Endothelial cell of umbilical vein (primary cell): ENCODE results near the gene SPTB. TPM values are rescaled to one million over a fixed set of nuclear protein-coding genes. Genes with fewer than 3 reads are reported as not detected.

ENCODE experiments used
- BruUV-seq: library from RNA; stranded (reverse); fragments of 400-500 nt; replicated peaks from 2 replicates; lab custom pipeline; 2021; lab: Mats Ljungman, UMichigan
- CTCF ChIA-PET: fragments of 300-600, 350-600 bp; sonication (Branson Sonifier 250); formaldehyde crosslinking; loops from one replicate; lab custom pipeline; 2021; ENCODE audit warnings: antibody characterized with exemption, inconsistent platforms; lab: Charles Lee
- POLR2A ChIA-PET: fragments of 300-600, 350-600 bp; sonication (Branson Sonifier 250); formaldehyde crosslinking; loops from one replicate; lab custom pipeline; 2021; ENCODE audit warnings: antibody characterized with exemption, inconsistent platforms; lab: Charles Lee
- DNase-seq: peaks from one replicate; pipeline ENCODE4 v3.0.0-alpha.2; 2011; ENCODE audit warnings: low read depth, low spot score
- FAIRE-seq: peaks from 2 replicates; lab custom pipeline; 2011; peaks lifted over from hg19 to GRCh38; lab: Jason Lieb, UNC
- H2AFZ ChIP-seq: 2 replicates; pipeline ENCODE4 v1.6.0; 2012; ENCODE audit warnings: low read depth, low read length, control low read depth, inconsistent platforms
- H3K27ac ChIP-seq: 2 replicates; pipeline ENCODE4 v1.5.1; 2011; ENCODE audit warnings: low read depth, mild to moderate bottlenecking, control low read depth, low read length, moderate library complexity; ENCODE audit not compliant: insufficient read depth
- H3K27me3 ChIP-seq, 2 experiments: 2 replicates each; pipeline versions ENCODE4 v1.6.0 to v1.6.1; 2011; ENCODE audit warnings: low read length in 2 of 2, mixed read lengths in 1 of 2; ENCODE audit not compliant: control insufficient read depth in 2 of 2, insufficient read depth in 2 of 2
- H3K36me3 ChIP-seq, 2 experiments: 2 replicates in 1 of 2; 3 replicates in 1 of 2; pipeline ENCODE4 v1.5.1; 2011; ENCODE audit warnings: low read length in 2 of 2, mild to moderate bottlenecking in 1 of 2, moderate library complexity in 1 of 2; ENCODE audit not compliant: control insufficient read depth in 2 of 2, insufficient read depth in 2 of 2; ENCODE audit errors: extremely low read depth in 1 of 2
- H3K4me1 ChIP-seq: 3 replicates; pipeline ENCODE4 v1.5.1; 2011; ENCODE audit warnings: mild to moderate bottlenecking, low read length; ENCODE audit not compliant: control insufficient read depth, insufficient read depth; ENCODE audit errors: extremely low read depth
- H3K4me2 ChIP-seq: 2 replicates; pipeline ENCODE4 v1.6.1; 2011; ENCODE audit warnings: low read length, control low read depth, mixed read lengths; ENCODE audit not compliant: insufficient read depth
- H3K4me3 ChIP-seq, 3 experiments: fragments of 200-600 bp in 1 of 3; sonication (generic), shearing (Covaris generic) in 1 of 3; replicated peaks in 1 of 3; 2 replicates each; pipeline ENCODE4 v1.5.1; 2011 to 2016; ENCODE audit warnings: control low read depth in 3 of 3, low read length in 3 of 3, mild to moderate bottlenecking in 2 of 3, inconsistent platforms in 1 of 3, low read depth in 1 of 3, moderate library complexity in 1 of 3; ENCODE audit not compliant: insufficient read depth in 1 of 3
- H3K79me2 ChIP-seq: 2 replicates; pipeline ENCODE4 v1.6.0; 2012; ENCODE audit warnings: low read length, inconsistent platforms; ENCODE audit not compliant: control insufficient read depth, insufficient read depth
- H3K9ac ChIP-seq: replicated peaks from 2 replicates; pipeline ENCODE3; 2011; ENCODE audit warnings: low read length, control low read depth; ENCODE audit not compliant: insufficient read depth; ENCODE audit errors: extremely low read depth
- H3K9me1 ChIP-seq: replicated peaks from 3 replicates; pipeline ENCODE4 v1.6.0; 2011; ENCODE audit warnings: mild to moderate bottlenecking, low read length; ENCODE audit not compliant: control insufficient read depth, insufficient read depth; ENCODE audit errors: extremely low read depth
- H3K9me3 ChIP-seq: replicated peaks from 2 replicates; pipeline ENCODE4 v1.5.1; 2012; ENCODE audit warnings: low read length, inconsistent platforms; ENCODE audit not compliant: control insufficient read depth, insufficient read depth
- H4K20me1 ChIP-seq: replicated peaks from 2 replicates; pipeline ENCODE3; 2011; ENCODE audit warnings: mild to moderate bottlenecking, low read length; ENCODE audit not compliant: control insufficient read depth, insufficient read depth; ENCODE audit errors: extremely low read depth
- EZH2 ChIP-seq: IDR thresholded peaks from 2 replicates; pipeline ENCODE4 v1.6.1; 2012; ENCODE audit warnings: borderline replicate concordance, low read depth, mild to moderate bottlenecking, moderate library complexity, low read length, inconsistent platforms; ENCODE audit not compliant: severe bottlenecking
- FOS ChIP-seq: IDR thresholded peaks from 2 replicates; pipeline ENCODE4 v1.6.1; 2011; ENCODE audit warnings: mild to moderate bottlenecking, low read length, moderate library complexity, borderline replicate concordance; ENCODE audit not compliant: insufficient read depth
- GATA2 ChIP-seq: IDR thresholded peaks from 2 replicates; pipeline ENCODE4 v1.7.0; 2011; ENCODE audit warnings: low read depth, mild to moderate bottlenecking, moderate library complexity, mixed read lengths, low read length; ENCODE audit not compliant: insufficient read length, insufficient read depth
- JUN ChIP-seq: IDR thresholded peaks from 2 replicates; pipeline ENCODE4 v1.6.1; 2011; ENCODE audit warnings: borderline replicate concordance, low read depth; ENCODE audit not compliant: insufficient read length, insufficient read depth
- MYC ChIP-seq: IDR thresholded peaks from one replicate; pipeline ENCODE4 v1.6.1; 2011; ENCODE audit warnings: mild to moderate bottlenecking, low read depth, low read length
- POLR2A ChIP-seq: IDR thresholded peaks from 2 replicates; pipeline ENCODE4 v1.6.1; 2012; ENCODE audit warnings: low read depth, mild to moderate bottlenecking, control low read depth, low read length
- POLR2AphosphoS5 ChIP-seq: IDR thresholded peaks from 2 replicates; pipeline ENCODE4 v1.6.1; 2012; ENCODE audit warnings: low read depth, mild to moderate bottlenecking, control low read depth, low read length, moderate library complexity; ENCODE audit not compliant: insufficient read depth
- dilution Hi-C: fragments of 300-500 bp; cut with MboI; formaldehyde crosslinking; loops from one replicate; pipeline ENCODE4 v1.15.0; 2019; ENCODE audit warnings: low sequenced_read_pairs; ENCODE audit not compliant: extremely low pct_ligation_motif_present
- intact Hi-C: fragments of 100-400 bp; cut with micrococcal nuclease; formaldehyde crosslinking; loops from one replicate; pipeline ENCODE4 v1.10.0; 2022
- polyA plus RNA-seq, 4 experiments: library from polyadenylated mRNA; depleted of rRNA in 3 of 4; stranded (reverse) in 3 of 4; unstranded in 1 of 4; fragments of >200 nt; gene quantifications; 2 replicates each; pipeline versions ENCODE4 v1.2.1 to v1.2.3, GENCODE V29; 2011 to 2012; ENCODE audit warnings: missing spikeins in 1 of 4
- total RNA-seq: library from RNA; stranded (reverse); gene quantifications from 2 replicates; pipeline ENCODE4 v1.2.3, GENCODE V29; 2021
- TF ChIP-seq, protein P1 (sequence below), 2 donors: IDR thresholded peaks; 1 replicate in 1 of 2; 2 replicates in 1 of 2; pipeline ENCODE4 v1.5.1; 2011; ENCODE audit warnings: low read length in 2 of 2, mild to moderate bottlenecking in 2 of 2, moderate library complexity in 2 of 2, control low read depth in 1 of 2, inconsistent platforms in 1 of 2, low read depth in 1 of 2; ENCODE audit not compliant: insufficient read depth in 1 of 2; ENCODE audit errors: extremely low read depth in 1 of 2
- TF ChIP-seq, protein P2 (sequence below): IDR thresholded peaks from 2 replicates; pipeline ENCODE4 v1.6.1; 2011; ENCODE audit not compliant: insufficient read depth, insufficient read length

SPTB gene
- total and polyA plus RNA-seq, 2 donors (not counting 3 experiments of a cell fraction or from before 2014, with no cell fraction given): 0.03 to 0.07 TPM

DNA sequence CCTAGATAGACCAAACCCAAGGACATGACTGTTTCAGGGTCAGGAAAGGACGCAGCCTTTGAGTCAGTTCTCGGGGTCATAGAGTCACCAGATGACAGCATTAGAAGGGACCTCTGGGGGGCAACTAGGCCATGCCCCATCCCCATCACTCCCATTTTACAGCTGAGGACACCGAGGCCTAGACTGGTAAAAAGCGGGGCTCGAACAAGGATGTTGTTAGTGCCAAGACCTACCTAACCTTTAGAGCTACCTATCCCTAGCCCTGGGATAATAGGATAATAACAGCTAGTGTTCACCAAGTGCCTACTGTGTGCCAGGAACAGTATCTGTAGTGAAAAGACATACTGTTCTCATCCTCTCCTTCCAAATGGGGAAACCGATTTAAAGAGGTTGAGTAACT lies 126.8 kb downstream of the SPTB start:
- no peak overlapping the region for H3K4me3 ChIP-seq
- no peak overlapping the region for H3K4me2 ChIP-seq
- dilution Hi-C loops: no loop called here
- DNase-seq: no peak
- H4K20me1 ChIP-seq: no peaks in the 10 kb centered on the region
- no peak overlapping the region for H2AFZ ChIP-seq
- CTCF ChIA-PET: interaction anchor here (1.1 kb wide), 1 partner anchor 74 kb away, joined by 3 read pairs; no protein-coding TSS in a partner anchor
- H3K79me2 ChIP-seq: no peaks in the 10 kb centered on the region
- POLR2A ChIA-PET: no interaction called here
- no peak overlapping the region for H3K9ac ChIP-seq
- no peak overlapping the region for H3K27ac ChIP-seq
- H3K27me3 ChIP-seq: peaks cover 0 to 2% of the 10 kb centered on the region in 2 experiments
- no peaks in the 10 kb centered on the region for H3K36me3 ChIP-seq
- no peaks in the 10 kb centered on the region for H3K9me3 ChIP-seq
- intact Hi-C loops: no loop called here
- no peak for FAIRE-seq
- no TSS peak for BruUV-seq
- H3K9me1 ChIP-seq: no peaks in the 10 kb centered on the region
- TF ChIP-seq MYC: no peak
- TF ChIP-seq, protein P1, sequence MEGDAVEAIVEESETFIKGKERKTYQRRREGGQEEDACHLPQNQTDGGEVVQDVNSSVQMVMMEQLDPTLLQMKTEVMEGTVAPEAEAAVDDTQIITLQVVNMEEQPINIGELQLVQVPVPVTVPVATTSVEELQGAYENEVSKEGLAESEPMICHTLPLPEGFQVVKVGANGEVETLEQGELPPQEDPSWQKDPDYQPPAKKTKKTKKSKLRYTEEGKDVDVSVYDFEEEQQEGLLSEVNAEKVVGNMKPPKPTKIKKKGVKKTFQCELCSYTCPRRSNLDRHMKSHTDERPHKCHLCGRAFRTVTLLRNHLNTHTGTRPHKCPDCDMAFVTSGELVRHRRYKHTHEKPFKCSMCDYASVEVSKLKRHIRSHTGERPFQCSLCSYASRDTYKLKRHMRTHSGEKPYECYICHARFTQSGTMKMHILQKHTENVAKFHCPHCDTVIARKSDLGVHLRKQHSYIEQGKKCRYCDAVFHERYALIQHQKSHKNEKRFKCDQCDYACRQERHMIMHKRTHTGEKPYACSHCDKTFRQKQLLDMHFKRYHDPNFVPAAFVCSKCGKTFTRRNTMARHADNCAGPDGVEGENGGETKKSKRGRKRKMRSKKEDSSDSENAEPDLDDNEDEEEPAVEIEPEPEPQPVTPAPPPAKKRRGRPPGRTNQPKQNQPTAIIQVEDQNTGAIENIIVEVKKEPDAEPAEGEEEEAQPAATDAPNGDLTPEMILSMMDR (IDR thresholded peaks at IDR 0.05; ENCODE audit: extremely low read depth in 1 of 2, insufficient read depth in 1 of 2, low read depth in 1 of 2, low read length in 2 of 2): no peak
- no peak for TF ChIP-seq POLR2A
- no peak for TF ChIP-seq FOS
- no peak for TF ChIP-seq GATA2
- TF ChIP-seq JUN: no peak
- TF ChIP-seq, protein P2, sequence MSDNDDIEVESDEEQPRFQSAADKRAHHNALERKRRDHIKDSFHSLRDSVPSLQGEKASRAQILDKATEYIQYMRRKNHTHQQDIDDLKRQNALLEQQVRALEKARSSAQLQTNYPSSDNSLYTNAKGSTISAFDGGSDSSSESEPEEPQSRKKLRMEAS: no peak
- no peak for TF ChIP-seq EZH2
- no peak for TF ChIP-seq POLR2AphosphoS5
- H3K4me1 ChIP-seq: no peaks in the 10 kb centered on the region
